Glutamatergic neuron (in vitro differentiated cells): Measurements from ENCODE around the gene WDR82. TPM values are rescaled to one million over a fixed set of nuclear protein-coding genes. Genes with fewer than 3 reads are reported as not detected.

Source experiments
- DNase-seq: peaks from one replicate; pipeline ENCODE4 v3.0.0; 2022
- H3K27ac Mint-ChIP-seq: one replicate; pipeline ENCODE4 v1.8.0; 2020; ENCODE audit warnings: mild to moderate bottlenecking, mixed read lengths, inconsistent platforms; ENCODE audit not compliant: unreplicated experiment
- H3K27me3 Mint-ChIP-seq: one replicate; pipeline ENCODE4 v1.8.0; 2020; ENCODE audit warnings: mild to moderate bottlenecking, moderate library complexity, mixed read lengths, inconsistent platforms; ENCODE audit not compliant: unreplicated experiment
- H3K36me3 Mint-ChIP-seq: one replicate; pipeline ENCODE4 v1.8.0; 2020; ENCODE audit warnings: mild to moderate bottlenecking, mixed read lengths, inconsistent platforms; ENCODE audit not compliant: unreplicated experiment
- H3K4me1 Mint-ChIP-seq: one replicate; pipeline ENCODE4 v1.8.0; 2020; ENCODE audit warnings: mild to moderate bottlenecking, low read depth, mixed read lengths, inconsistent platforms; ENCODE audit not compliant: unreplicated experiment
- H3K4me3 Mint-ChIP-seq: one replicate; pipeline ENCODE4 v1.8.0; 2020; ENCODE audit warnings: mild to moderate bottlenecking, mixed read lengths, inconsistent platforms; ENCODE audit not compliant: unreplicated experiment
- H3K9me3 Mint-ChIP-seq: one replicate; pipeline ENCODE4 v1.8.0; 2020; ENCODE audit warnings: mild to moderate bottlenecking, moderate library complexity, mixed read lengths, inconsistent platforms; ENCODE audit not compliant: unreplicated experiment
- total RNA-seq: library from RNA; stranded (reverse); fragmentation: NEBNext Ultra II Directional; extraction: Animal tissue kit (Norgen Biotek cat#: 25700); gene quantifications from one replicate; pipeline ENCODE4 v1.2.1, GENCODE V29; 2021; ENCODE audit not compliant: unreplicated experiment
- TF ChIP-seq, protein P1 (sequence below): fragments of 200-600 bp; sonication (generic); IDR thresholded peaks from one replicate; pipeline ENCODE4 v1.5.0; 2021; ENCODE audit not compliant: partially characterized antibody, unreplicated experiment

The WDR82 gene
- total RNA-seq, 1 donor from 2014 or later: 118 TPM

DNA sequence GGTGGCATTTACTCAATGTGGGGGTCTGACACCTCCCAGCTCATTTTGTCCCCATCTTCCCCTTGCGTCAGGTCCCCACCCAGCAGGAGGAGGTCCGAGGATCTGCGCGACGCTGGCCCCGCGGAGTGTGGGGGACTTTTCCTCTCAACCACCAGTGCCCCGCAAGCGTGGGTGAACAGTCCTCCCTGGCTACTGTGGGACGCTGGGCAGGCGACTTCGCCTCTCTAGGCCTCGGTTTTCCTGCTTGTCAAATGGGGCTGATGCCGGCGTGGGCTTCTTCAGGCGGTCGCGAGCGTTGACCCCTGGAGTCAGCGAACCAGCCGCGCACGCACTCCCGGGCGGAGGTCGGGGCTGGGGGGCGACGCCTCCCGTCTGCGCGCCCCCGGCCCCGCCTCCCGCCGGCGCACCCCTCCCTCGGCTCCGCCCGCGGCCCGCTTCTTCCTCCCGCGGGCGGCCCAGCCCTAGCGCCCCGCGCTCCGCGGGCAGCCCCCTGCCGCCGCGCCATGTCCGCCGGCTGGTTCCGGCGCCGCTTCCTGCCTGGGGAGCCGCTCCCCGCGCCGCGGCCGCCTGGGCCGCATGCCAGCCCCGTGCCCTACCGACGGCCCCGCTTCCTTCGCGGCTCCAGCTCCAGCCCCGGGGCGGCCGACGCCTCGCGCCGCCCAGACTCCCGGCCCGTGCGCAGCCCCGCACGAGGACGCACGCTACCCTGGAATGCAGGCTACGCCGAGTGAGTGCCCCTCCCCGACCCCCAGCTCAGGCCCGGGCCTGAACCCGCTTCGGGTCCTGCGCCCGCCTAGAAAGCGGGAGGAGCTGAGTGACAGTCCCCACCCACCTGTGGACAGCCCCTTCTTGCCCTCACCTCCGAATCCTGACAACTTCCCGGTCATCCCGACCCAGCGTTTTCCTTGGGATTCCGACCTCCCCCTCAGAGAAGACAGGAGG lies 32.9 kb downstream of the WDR82 start, which contains the start of gene PPM1M:
Gene PPM1M, plus strand, starts transcription at position 438 of the 942 bp plus-strand sequence. Its CDS starts 66 bp downstream, at position 504.
- Mint-ChIP-seq H3K4me3 (peak within 1 kb of the TSS; percentile 61), H3K4me1 (peaks cover 5% of the 10 kb centered on the region), H3K27me3 (peaks cover 12% of the 10 kb centered on the region), H3K27ac (no peak within 1 kb of the TSS), H3K36me3 (no peaks in the 10 kb centered on the region), H3K9me3 (peaks cover 10% of the 10 kb centered on the region)
- no peak for DNase-seq
- TF ChIP-seq, protein P1, sequence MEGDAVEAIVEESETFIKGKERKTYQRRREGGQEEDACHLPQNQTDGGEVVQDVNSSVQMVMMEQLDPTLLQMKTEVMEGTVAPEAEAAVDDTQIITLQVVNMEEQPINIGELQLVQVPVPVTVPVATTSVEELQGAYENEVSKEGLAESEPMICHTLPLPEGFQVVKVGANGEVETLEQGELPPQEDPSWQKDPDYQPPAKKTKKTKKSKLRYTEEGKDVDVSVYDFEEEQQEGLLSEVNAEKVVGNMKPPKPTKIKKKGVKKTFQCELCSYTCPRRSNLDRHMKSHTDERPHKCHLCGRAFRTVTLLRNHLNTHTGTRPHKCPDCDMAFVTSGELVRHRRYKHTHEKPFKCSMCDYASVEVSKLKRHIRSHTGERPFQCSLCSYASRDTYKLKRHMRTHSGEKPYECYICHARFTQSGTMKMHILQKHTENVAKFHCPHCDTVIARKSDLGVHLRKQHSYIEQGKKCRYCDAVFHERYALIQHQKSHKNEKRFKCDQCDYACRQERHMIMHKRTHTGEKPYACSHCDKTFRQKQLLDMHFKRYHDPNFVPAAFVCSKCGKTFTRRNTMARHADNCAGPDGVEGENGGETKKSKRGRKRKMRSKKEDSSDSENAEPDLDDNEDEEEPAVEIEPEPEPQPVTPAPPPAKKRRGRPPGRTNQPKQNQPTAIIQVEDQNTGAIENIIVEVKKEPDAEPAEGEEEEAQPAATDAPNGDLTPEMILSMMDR: no peak

- DNase-seq: no peak
- Mint-ChIP-seq H3K9me3 (peaks cover 23% of the 10 kb centered on the region), H3K36me3 (no peaks in the 10 kb centered on the region), H3K4me1 (peaks cover 13% of the 10 kb centered on the region), H3K4me3 (peak overlapping the region; percentile 52), H3K27ac (no peak overlapping the region), H3K27me3 (peaks cover 21% of the 10 kb centered on the region)
- TF ChIP-seq, protein P1: no peak
Measured at GRCh38 chr3:52243791-52244628, 34.4 kb downstream of the WDR82 start.

- Mint-ChIP-seq H3K27me3 (peaks cover 20% of the 10 kb centered on the region), H3K27ac (peak overlapping the region; percentile 10), H3K4me1 (peaks cover 14% of the 10 kb centered on the region), H3K36me3 (no peaks in the 10 kb centered on the region), H3K4me3 (peak overlapping the region; percentile 33), H3K9me3 (peaks cover 25% of the 10 kb centered on the region)
- TF ChIP-seq, protein P1: no peak
- DNase-seq: no peak
Measured at GRCh38 chr3:52242039-52242438, 36.4 kb downstream of the WDR82 start.

- DNase-seq: no peak
- TF ChIP-seq, protein P1: no peak
- Mint-ChIP-seq H3K36me3 (no peaks in the 10 kb centered on the region), H3K4me1 (peaks cover 14% of the 10 kb centered on the region), H3K27ac (peak overlapping the region; percentile 100), H3K27me3 (peaks cover 18% of the 10 kb centered on the region), H3K4me3 (peak overlapping the region; percentile 94), H3K9me3 (peaks cover 25% of the 10 kb centered on the region)
Measured at GRCh38 chr3:52240886-52241370, 37.5 kb downstream of the WDR82 start.
